Stimulated activated CD4-positive, alpha-beta T cell treated with anti-CD3 and anti-CD28 coated beads, Interleukin-1b, Interleukin-23, amount 100 ng/mL, for 48 hours (primary cell): ENCODE measurements around the gene LONRF3.
A peak's percentile ranks its signal among the peaks of the same experiment; 100 is the strongest.
"Not testable (repeated sequence)": the region's sequence is repeated elsewhere in the genome, so short reads cannot be mapped to it uniquely, and the experiment has no call there.

ENCODE experiments used
- DNase-seq: peaks from one replicate; pipeline ENCODE4 v3.0.0-alpha.2; 2020

LONRF3 gene

DNA sequence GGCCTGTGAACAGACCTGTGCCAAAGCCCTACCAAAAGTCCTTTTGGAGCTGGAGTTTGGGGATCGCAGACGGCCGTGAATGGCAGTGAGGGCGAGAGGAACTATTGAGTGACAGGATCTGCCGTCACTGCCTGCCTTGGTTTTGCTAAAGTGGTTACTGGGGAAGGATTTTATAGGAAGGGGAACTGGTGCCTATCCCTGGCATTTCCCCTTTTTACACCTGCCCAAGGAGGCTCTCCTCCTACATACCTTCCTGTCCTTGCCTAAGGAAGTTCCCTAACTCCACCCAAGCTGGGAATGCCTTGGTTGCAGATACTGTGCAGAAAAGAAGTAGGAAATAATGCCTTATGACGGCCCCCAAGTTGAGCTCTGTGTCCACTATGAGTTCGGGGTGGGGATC lies 14.5 kb downstream of the LONRF3 start:
- DNase-seq, result no peak

DNA sequence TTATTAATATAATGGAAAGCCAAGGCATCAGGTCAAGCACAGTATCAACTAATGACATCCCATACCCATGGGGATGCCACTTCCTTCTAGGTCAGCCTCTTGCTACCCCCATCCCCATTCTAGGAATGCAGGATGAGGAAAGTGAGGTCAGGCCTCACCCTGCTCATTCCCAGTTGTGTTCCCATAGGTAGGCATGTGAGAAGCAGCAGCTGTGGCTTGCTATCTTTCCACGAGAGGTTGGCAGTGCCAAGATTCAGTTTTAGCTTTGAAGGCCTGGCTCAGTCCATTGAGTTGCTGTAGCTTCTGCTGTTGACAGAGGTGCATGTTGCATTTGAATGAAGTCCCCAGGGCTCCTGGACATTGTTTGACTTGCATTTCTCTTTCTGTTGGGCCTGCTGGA lies 15.5 kb downstream of the LONRF3 start:
- DNase-seq, result no peak

DNA sequence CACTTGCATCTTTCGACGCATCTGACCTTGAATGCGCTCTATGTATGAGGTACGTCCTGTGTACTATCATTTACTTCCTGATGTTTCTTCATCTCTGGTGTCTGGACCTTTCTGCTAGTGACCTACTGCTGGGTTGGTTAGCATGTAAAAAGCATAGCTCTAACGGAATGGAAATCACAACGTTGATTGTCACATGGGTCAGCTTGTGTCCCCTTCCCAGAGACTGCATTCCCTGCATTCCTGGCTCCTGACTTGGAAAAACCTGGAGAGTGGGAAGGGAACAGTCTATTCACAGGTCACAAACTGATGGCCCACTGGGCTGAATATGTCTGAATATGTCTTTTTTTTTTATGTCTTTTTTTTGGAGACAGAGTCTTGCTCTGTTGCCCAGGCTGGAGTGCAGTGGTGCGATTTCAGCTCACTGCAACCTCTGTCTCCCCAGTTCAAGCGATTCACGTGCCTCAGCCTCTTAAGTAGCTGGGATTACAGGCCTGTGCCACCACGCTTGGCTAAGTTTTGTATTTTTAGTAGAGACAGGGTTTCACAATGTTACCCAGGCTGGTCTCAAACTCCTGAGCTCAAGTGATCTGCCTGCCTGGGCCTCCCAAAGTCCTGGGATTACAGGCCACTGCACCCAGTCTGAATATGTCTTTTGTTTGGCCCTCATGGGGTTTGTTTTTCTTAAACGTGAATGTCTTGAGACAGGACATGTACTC lies 16.3 kb downstream of the LONRF3 start:
- DNase-seq, result no peak

GRCh38 chrX:118992441-118993121 lies 18.2 kb downstream of the LONRF3 start:
- DNase-seq, result not testable (repeated sequence)

DNA sequence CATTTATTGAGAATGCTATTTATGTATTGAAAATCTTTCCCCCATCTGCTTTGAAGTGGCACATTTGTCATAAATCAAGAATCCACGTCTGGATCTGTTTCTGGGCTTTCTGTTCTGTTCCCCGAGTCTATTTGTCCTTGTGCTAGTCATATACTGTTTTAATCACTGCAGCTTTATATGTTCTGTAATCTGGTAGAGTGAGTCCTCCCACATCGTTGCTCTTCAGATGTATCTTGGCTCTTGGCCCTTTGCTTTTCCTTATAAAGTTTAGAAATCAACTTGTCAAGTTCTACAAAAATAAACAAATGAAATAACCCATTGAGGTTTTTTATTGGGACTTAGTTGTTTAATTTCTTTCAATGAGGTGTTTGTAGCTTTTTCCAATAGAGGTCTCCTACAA lies 29.0 kb downstream of the LONRF3 start:
- DNase-seq, result no peak

- peak; percentile 32 for DNase-seq
Observed at GRCh38 chrX:119004920-119005524, 30.6 kb downstream of the LONRF3 start.

GRCh38 chrX:119007189-119007770 lies 32.9 kb downstream of the LONRF3 start:
- no peak for DNase-seq

GRCh38 chrX:119008110-119008744 lies 33.8 kb downstream of the LONRF3 start:
- no peak for DNase-seq

- no peak for DNase-seq
Observed at GRCh38 chrX:119009071-119009470, 34.7 kb downstream of the LONRF3 start.

DNA sequence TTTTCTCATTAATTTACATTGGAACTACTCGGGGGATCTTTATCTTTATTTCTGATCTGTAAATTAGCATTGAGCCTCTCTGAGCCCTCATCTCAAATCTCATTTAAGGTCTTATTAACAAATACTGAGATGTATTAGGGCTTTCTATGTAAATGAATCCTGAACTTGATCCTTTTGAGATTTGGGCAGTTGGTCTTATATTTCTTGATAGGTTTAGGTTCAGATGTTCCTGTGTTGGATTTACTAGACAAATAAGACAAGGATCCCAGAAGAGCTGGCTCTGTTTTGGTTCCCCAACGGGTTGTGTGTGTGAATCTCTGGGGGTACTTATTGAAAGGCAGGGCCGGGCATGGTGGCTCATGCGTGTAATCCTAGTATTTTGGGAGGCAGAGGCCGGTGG lies 36.1 kb downstream of the LONRF3 start:
- DNase-seq, result no peak

DNA sequence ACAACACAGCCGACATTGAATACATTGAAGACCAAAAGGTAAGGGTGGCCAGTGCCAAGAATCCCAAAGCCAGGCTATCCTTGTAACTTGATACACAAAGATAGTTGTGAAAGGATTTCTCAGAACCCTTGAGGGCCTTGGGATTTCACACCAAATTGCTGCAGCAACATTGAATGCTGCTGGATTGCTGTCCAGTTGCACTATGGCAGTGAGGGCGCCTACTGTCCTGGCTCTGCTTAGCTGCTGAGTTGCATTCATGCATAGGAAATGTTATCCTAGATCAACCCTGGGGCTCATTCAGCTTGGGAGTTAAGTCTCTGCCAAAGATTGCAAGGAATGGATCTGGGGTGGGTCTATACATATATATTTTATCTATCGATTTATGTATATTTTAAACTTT lies 38.7 kb downstream of the LONRF3 start:
- DNase-seq, result no peak

DNA sequence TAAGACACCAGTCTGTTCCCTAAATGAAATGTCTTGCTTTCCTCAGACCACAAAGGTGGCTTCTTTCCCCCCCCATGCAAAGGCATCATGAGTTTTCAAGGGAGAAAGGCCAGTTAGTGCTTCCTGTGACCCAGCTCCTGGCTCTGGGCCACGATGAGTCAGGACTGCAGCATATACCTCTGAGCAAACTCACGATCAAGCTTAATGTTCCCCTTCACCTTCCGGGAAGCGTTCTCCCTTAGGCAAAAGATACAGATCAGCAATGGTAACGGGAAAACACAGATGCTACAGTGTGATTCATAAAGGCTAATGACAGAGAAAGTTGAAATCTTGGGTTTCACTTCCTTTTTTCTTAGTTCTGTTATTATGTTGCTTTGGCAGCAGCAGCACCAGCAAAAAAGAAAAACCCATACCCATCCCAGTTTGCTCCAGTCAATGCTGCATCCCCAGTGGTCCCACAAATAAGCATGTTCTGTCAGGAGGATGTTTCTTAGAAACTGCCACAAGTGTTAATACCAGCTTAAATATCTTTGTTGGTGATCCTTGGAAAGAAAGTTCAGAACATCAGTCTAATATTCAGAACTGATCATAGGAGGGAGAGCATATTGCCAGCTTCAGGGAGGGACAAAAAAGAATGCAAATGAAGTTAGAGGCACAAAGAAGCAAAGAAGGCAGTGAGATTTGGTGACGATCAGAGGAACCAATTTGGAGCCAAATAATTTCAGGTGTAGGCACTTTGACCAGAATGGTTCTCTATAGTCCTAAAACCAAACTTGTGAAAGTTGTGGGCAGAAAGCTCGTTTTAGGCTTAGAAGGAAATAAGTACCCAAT lies 41.2 kb downstream of the LONRF3 start:
- DNase-seq, result peak; percentile 63

GRCh38 chrX:119017077-119017476 lies 42.7 kb downstream of the LONRF3 start:
- no peak for DNase-seq

GRCh38 chrX:119025900-119026299 lies 51.5 kb downstream of the LONRF3 start:
- no peak for DNase-seq

DNA sequence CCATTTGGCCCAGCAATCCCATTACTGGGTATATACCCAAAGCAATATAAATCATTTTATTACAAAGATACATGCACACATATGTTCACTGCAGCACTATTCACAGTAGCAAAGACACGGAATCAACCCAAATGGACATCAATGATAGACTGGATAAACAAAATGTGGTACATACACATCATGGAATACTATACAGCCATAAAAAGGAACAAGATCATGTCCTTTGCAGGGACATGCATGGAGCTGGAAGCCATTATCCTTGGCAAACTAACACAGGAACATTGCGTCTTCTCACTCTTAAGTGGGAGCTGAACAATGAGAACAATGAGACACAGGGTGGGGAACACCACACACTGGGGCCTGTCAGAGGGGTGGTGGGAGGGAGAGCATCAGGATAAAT lies 51.9 kb downstream of the LONRF3 start:
- not testable (repeated sequence) for DNase-seq

- not testable (repeated sequence) for DNase-seq
Observed at GRCh38 chrX:119027960-119028732, 53.7 kb downstream of the LONRF3 start.

GRCh38 chrX:119028733-119029330 lies 54.4 kb downstream of the LONRF3 start:
- no peak for DNase-seq

GRCh38 chrX:119029656-119030055 lies 55.2 kb downstream of the LONRF3 start:
- DNase-seq, result not testable (repeated sequence)

- DNase-seq, result no peak
Observed at GRCh38 chrX:119030990-119031389, 56.6 kb downstream of the LONRF3 start.

- no peak for DNase-seq
Observed at GRCh38 chrX:119036107-119037029, 62.0 kb downstream of the LONRF3 start.
